Measurements from ENCODE around the gene DMXL1.

The DMXL1 gene

DNA sequence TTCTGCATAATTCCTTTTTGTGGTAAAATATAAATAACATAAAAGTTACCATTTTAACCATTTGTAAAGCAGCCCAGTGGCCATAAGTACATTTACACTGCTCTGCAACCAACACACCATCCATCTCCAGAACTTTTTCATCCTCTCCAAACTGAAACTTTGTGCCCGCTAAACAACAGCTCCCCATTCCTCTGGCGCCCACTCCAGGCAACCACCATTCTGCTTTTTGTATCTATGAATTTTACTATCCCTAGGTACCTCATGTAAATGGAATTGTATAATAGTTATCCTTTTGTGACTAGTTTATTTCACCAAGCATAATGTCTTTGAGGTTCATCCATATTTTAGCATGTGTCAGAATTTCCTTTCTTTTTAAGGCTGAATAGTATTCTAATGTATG lies 141.1 kb downstream of the DMXL1 start:
- Histone ChIP-seq H3K9ac (no peak overlapping the region), H2AFZ (ENCODE audit: low read depth) (no peak overlapping the region), H3K27ac (no peak overlapping the region), H3K36me3 (ENCODE audit: insufficient read depth) (no peaks in the 10 kb centered on the region), H3K27me3 (ENCODE audit: insufficient read depth, low read depth) (no peaks in the 10 kb centered on the region), H3K4me3 (IDR thresholded peaks at IDR 0.05; ENCODE audit: insufficient read depth, low read depth, low read length) (no peak overlapping the region), H4K20me1 (ENCODE audit: insufficient read depth) (no peaks in the 10 kb centered on the region), H3K4me1 (ENCODE audit: low read depth, poor library complexity, severe bottlenecking) (peaks cover 3% of the 10 kb centered on the region), H3K79me2 (ENCODE audit: insufficient read depth, low read depth) (no peaks in the 10 kb centered on the region), H3K4me2 (no peak overlapping the region)
- TF ChIP-seq, protein P1, sequence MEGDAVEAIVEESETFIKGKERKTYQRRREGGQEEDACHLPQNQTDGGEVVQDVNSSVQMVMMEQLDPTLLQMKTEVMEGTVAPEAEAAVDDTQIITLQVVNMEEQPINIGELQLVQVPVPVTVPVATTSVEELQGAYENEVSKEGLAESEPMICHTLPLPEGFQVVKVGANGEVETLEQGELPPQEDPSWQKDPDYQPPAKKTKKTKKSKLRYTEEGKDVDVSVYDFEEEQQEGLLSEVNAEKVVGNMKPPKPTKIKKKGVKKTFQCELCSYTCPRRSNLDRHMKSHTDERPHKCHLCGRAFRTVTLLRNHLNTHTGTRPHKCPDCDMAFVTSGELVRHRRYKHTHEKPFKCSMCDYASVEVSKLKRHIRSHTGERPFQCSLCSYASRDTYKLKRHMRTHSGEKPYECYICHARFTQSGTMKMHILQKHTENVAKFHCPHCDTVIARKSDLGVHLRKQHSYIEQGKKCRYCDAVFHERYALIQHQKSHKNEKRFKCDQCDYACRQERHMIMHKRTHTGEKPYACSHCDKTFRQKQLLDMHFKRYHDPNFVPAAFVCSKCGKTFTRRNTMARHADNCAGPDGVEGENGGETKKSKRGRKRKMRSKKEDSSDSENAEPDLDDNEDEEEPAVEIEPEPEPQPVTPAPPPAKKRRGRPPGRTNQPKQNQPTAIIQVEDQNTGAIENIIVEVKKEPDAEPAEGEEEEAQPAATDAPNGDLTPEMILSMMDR (conservative IDR thresholded peaks at IDR 0.05; ENCODE audit: low read depth, low read length) = no peak

DNA sequence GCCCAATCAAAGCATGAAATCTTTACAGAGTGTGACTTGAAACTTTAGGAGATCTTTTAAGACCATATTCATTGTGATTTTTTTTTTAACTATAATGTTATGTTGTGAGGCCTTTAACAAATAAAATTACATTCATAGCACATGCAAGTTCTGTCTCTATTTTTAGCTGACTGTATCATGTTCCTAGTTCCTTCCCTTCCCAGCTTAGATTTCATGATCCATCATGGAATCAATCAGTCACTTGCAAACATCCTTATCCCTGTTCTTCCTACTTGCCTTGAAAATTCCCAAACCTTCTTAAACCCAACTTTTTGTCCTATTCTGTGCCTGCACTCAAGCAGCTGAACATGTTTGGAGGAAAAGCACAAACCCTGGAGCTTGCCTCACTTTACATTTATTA lies 141.8 kb downstream of the DMXL1 start:
- H3K4me1 ChIP-seq (ENCODE audit: low read depth, poor library complexity, severe bottlenecking) = peaks cover 3% of the 10 kb centered on the region
- TF ChIP-seq, protein P1 (conservative IDR thresholded peaks at IDR 0.05; ENCODE audit: low read depth, low read length) = no peak
- H3K27ac ChIP-seq = no peak overlapping the region
- no peaks in the 10 kb centered on the region for H3K36me3 ChIP-seq (ENCODE audit: insufficient read depth)
- H3K4me2 ChIP-seq = no peak overlapping the region
- no peaks in the 10 kb centered on the region for H3K79me2 ChIP-seq (ENCODE audit: insufficient read depth, low read depth)
- no peaks in the 10 kb centered on the region for H3K27me3 ChIP-seq (ENCODE audit: insufficient read depth, low read depth)
- H3K4me3 ChIP-seq (IDR thresholded peaks at IDR 0.05; ENCODE audit: insufficient read depth, low read depth, low read length) = no peak overlapping the region
- no peak overlapping the region for H3K9ac ChIP-seq
- H4K20me1 ChIP-seq (ENCODE audit: insufficient read depth) = no peaks in the 10 kb centered on the region
- no peak overlapping the region for H2AFZ ChIP-seq (ENCODE audit: low read depth)

GRCh38 chr5:119217183-119217582 lies 146.3 kb downstream of the DMXL1 start:
- Histone ChIP-seq H3K9ac (no peak overlapping the region), H2AFZ (ENCODE audit: low read depth) (no peak overlapping the region), H3K27me3 (ENCODE audit: insufficient read depth, low read depth) (no peaks in the 10 kb centered on the region), H4K20me1 (ENCODE audit: insufficient read depth) (no peaks in the 10 kb centered on the region), H3K4me3 (IDR thresholded peaks at IDR 0.05; ENCODE audit: insufficient read depth, low read depth, low read length) (no peak overlapping the region), H3K79me2 (ENCODE audit: insufficient read depth, low read depth) (no peaks in the 10 kb centered on the region), H3K4me1 (ENCODE audit: low read depth, poor library complexity, severe bottlenecking) (peaks cover 3% of the 10 kb centered on the region), H3K4me2 (no peak overlapping the region), H3K36me3 (ENCODE audit: insufficient read depth) (no peaks in the 10 kb centered on the region), H3K27ac (no peak overlapping the region)
- TF ChIP-seq, protein P1 (conservative IDR thresholded peaks at IDR 0.05; ENCODE audit: low read depth, low read length) = no peak

DNA sequence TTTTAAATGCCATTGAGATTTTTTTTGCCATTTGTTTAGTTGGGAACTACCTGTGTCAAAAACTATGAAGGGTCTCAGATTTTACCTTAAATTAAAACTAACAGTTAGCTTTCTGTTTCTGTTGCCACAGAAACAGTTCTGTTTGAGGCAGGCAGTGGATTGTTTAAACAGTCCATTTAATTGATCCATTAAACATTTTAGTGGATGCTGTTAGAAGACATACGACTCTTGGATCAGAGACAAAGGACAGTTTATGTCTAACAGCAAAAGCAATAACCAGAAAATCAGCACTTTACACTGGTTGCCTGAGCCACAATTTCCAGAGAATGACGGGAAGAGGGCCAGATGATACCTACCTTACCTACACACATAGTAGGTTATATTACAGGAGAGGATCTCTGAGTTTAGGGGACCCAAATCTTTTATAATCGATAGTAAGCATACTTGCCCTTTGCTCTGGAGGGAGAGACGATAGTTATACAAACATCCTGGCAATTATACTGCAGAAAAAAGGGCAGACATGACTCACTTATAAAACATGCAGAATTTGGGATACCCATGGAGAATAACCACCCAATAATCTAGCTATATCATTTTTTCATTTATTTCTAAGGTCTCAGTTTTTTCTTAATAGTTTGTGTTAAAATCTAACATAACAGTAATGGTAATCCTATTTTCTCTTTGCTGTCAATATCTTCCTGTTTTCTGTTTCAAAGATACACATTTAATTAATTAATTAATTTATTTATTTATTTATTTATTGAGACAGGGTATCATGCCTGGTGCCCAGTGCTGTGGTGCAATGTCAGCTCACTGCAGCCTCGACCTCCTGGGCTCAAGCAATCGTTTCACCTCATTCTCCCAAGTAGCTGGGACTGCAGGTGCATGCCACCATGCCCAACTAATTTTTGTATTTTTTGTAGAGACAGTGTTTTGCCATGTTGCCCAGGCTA lies 148.2 kb downstream of the DMXL1 start:
- no peak overlapping the region for H3K4me2 ChIP-seq

More for the DNA sequence above, 148.2 kb downstream of the DMXL1 start:
- Histone ChIP-seq H3K36me3 (ENCODE audit: insufficient read depth) (no peaks in the 10 kb centered on the region), H3K4me3 (IDR thresholded peaks at IDR 0.05; ENCODE audit: insufficient read depth, low read depth, low read length) (no peak overlapping the region), H3K27me3 (ENCODE audit: insufficient read depth, low read depth) (no peaks in the 10 kb centered on the region), H4K20me1 (ENCODE audit: insufficient read depth) (no peaks in the 10 kb centered on the region), H3K4me1 (ENCODE audit: low read depth, poor library complexity, severe bottlenecking) (no peaks in the 10 kb centered on the region), H3K27ac (no peak overlapping the region), H2AFZ (ENCODE audit: low read depth) (no peak overlapping the region), H3K9ac (no peak overlapping the region), H3K79me2 (ENCODE audit: insufficient read depth, low read depth) (no peaks in the 10 kb centered on the region)
- TF ChIP-seq, protein P1 (conservative IDR thresholded peaks at IDR 0.05; ENCODE audit: low read depth, low read length) = no peak

All from KMS-11 (cell line).